K562 (cell line): ENCODE data around the gene FAM227B. TPM values are rescaled to one million over a fixed set of nuclear protein-coding genes. Genes with fewer than 3 reads are reported as not detected.

Experiments used
- ATAC-seq: fragments of 200-7000 bp; cut with Tn5 transposase; 3 replicates; pipeline ENCODE4 v1.9.1; 2020; ENCODE audit warnings: moderate library complexity
- BruUV-seq: library from RNA; stranded (reverse); fragments of 400-500 nt; replicated peaks from 2 replicates; lab custom pipeline; 2021; lab: Mats Ljungman, UMichigan
- CTCF ChIA-PET: fragments of 300-600 bp; formaldehyde crosslinking; extraction: SDS; loops from one replicate; lab custom pipeline; 2021; ENCODE audit warnings: low intra/inter-chr PET ratio; lab: Yijun Ruan, JAX
- POLR2A ChIA-PET: fragments of 300-600, 350-650 bp; sonication (Branson Sonifier 250); formaldehyde crosslinking; extraction: SDS; loops from one replicate; lab custom pipeline; 2021; ENCODE audit warnings: antibody characterized with exemption, inconsistent platforms; lab: Yijun Ruan, JAX
- DNase-seq, 4 experiments: peaks; one replicate each; pipeline versions ENCODE4 v3.0.0 to v3.0.0-alpha.2; 2011 to 2018; ENCODE audit warnings: low spot score in 3 of 4, mixed read lengths in 3 of 4; ENCODE audit errors: extremely low read depth in 1 of 4
- FAIRE-seq: peaks from 2 replicates; lab custom pipeline; 2011; peaks lifted over from hg19 to GRCh38; lab: Jason Lieb, UNC
- H2AFZ ChIP-seq: 2 replicates; pipeline ENCODE4 v1.6.0; 2011; ENCODE audit warnings: low read depth, low read length, control low read depth, inconsistent platforms
- H3K27ac ChIP-seq: fragments of 200-600 bp; 3 replicates; pipeline ENCODE4 v1.8.0; 2011; ENCODE audit warnings: low read depth, mild to moderate bottlenecking, control low read depth, inconsistent platforms, low read length, moderate library complexity, mixed read lengths; ENCODE audit errors: extremely low read depth
- H3K27me3 ChIP-seq, 2 experiments: fragments of 300-600 bp in 1 of 2; 2 replicates in 1 of 2; 3 replicates in 1 of 2; pipeline versions ENCODE4 v1.6.0 to v1.8.0; 2011; ENCODE audit warnings: inconsistent platforms in 2 of 2, low read length in 2 of 2, mild to moderate bottlenecking in 1 of 2, mixed read lengths in 1 of 2, moderate library complexity in 1 of 2; ENCODE audit not compliant: control insufficient read depth in 2 of 2, insufficient read depth in 2 of 2
- H3K36me3 ChIP-seq: fragments of 300-600 bp; 3 replicates; pipeline ENCODE4 v1.8.0; 2011; ENCODE audit warnings: mild to moderate bottlenecking, low read length, inconsistent platforms; ENCODE audit not compliant: control insufficient read depth, insufficient read depth
- H3K4me1 ChIP-seq, 2 experiments: fragments of 200-600 bp in 1 of 2; replicated peaks in 1 of 2; 2 replicates in 1 of 2; 3 replicates in 1 of 2; pipeline versions ENCODE4 v1.5.1 to v1.8.0; 2011; ENCODE audit warnings: inconsistent platforms in 2 of 2, low read length in 2 of 2, mild to moderate bottlenecking in 1 of 2, mixed read lengths in 1 of 2, moderate library complexity in 1 of 2; ENCODE audit not compliant: control insufficient read depth in 2 of 2, insufficient read depth in 2 of 2
- H3K4me2 ChIP-seq: 2 replicates; pipeline ENCODE4 v1.6.1; 2011; ENCODE audit warnings: low read length, control low read depth, inconsistent platforms, mixed read lengths; ENCODE audit not compliant: insufficient read depth
- H3K4me3 ChIP-seq: fragments of 200-600 bp; sonication (generic), shearing (Covaris generic); 2 replicates; pipeline ENCODE4 v1.5.1; 2016; ENCODE audit warnings: control low read depth, inconsistent platforms
- H3K79me2 ChIP-seq: fragments of 200-600 bp; 3 replicates; pipeline ENCODE4 v1.8.0; 2011; ENCODE audit warnings: low read length, inconsistent platforms; ENCODE audit not compliant: control insufficient read depth, insufficient read depth
- H3K9ac ChIP-seq, 2 experiments: 2 replicates each; pipeline versions ENCODE4 v1.6.0 to v1.6.1; 2011; ENCODE audit warnings: low read depth in 2 of 2, low read length in 2 of 2, control low read depth in 1 of 2, inconsistent platforms in 1 of 2, mild to moderate bottlenecking in 1 of 2, mixed read lengths in 1 of 2; ENCODE audit not compliant: insufficient read depth in 1 of 2
- H3K9me1 ChIP-seq: one replicate; pipeline ENCODE4 v1.6.0; 2011; ENCODE audit warnings: inconsistent platforms, mild to moderate bottlenecking, low read length, moderate library complexity; ENCODE audit not compliant: control insufficient read depth, insufficient read depth
- H3K9me3 ChIP-seq: replicated peaks from 2 replicates; pipeline ENCODE4 v1.5.1; 2011; ENCODE audit warnings: low read depth, low read length, inconsistent platforms; ENCODE audit not compliant: control insufficient read depth, insufficient read depth
- H4K20me1 ChIP-seq: replicated peaks from 2 replicates; pipeline ENCODE4 v1.6.1; 2011; ENCODE audit warnings: low read length, inconsistent platforms, mixed read lengths; ENCODE audit not compliant: control insufficient read depth, insufficient read depth
- DNMT1 ChIP-seq: fragments of 450-650 bp; IDR thresholded peaks from 2 replicates; pipeline ENCODE4 v1.6.1; 2016; ENCODE audit warnings: antibody characterized with exemption, mild to moderate bottlenecking
- EP400 ChIP-seq: fragments of 450-650 bp; IDR thresholded peaks from 2 replicates; pipeline ENCODE4 v1.6.1; 2017; ENCODE audit warnings: antibody characterized with exemption, mild to moderate bottlenecking, moderate library complexity
- NR4A1 ChIP-seq, 2 experiments: fragments of 250-450 bp in 1 of 2; fragments of 450-650 bp in 1 of 2; sonication (Bioruptor Pico) in 1 of 2; IDR thresholded peaks; 2 replicates each; pipeline versions ENCODE4 v1.4.0 to v1.6.1; 2016 to 2020; ENCODE audit warnings: mild to moderate bottlenecking in 2 of 2, missing compliant biosample characterization in 1 of 2, missing genetic modification characterization in 1 of 2, moderate library complexity in 1 of 2
- TGIF2 ChIP-seq: sonication (generic); formaldehyde crosslinking; IDR thresholded peaks from 2 replicates; pipeline ENCODE4 v1.8.1; 2022; ENCODE audit warnings: mild to moderate bottlenecking, missing genetic modification reagents, moderate library complexity
- TRIM24 ChIP-seq, 2 experiments: fragments of 450-650 bp; IDR thresholded peaks; 2 replicates each; pipeline ENCODE4 v1.6.1; 2016
- TSHZ1 ChIP-seq: fragments of 250-450 bp; sonication (Bioruptor Pico); IDR thresholded peaks from 2 replicates; pipeline ENCODE4 v1.4.0; 2020; ENCODE audit warnings: mild to moderate bottlenecking, moderate library complexity
- ZBTB40 ChIP-seq, 2 experiments: fragments of 450-650 bp in 1 of 2; sonication (generic) in 1 of 2; formaldehyde crosslinking in 1 of 2; IDR thresholded peaks; 2 replicates each; pipeline versions ENCODE4 v1.7.1 to v1.9.0; 2016 to 2022; ENCODE audit warnings: inconsistent platforms in 1 of 2, mild to moderate bottlenecking in 1 of 2, missing genetic modification reagents in 1 of 2
- ZNF699 ChIP-seq: fragments of 250-450 bp; sonication (Bioruptor Pico); IDR thresholded peaks from 2 replicates; pipeline ENCODE4 v1.8.0; 2021; ENCODE audit warnings: mild to moderate bottlenecking, moderate library complexity; ENCODE audit not compliant: insufficient replicate concordance
- in situ Hi-C: fragments of 300-500 bp; cut with MboI; formaldehyde crosslinking; loops from 4 replicates; pipeline ENCODE4 v1.15.0; 2018; ENCODE audit warnings: inconsistent platforms, mixed read lengths
- intact Hi-C: fragments of 100-400 bp; cut with micrococcal nuclease; formaldehyde crosslinking; loops from 2 replicates; pipeline ENCODE4 v1.14.2; 2022
- polyA plus RNA-seq, 8 experiments: library from polyadenylated mRNA; depleted of rRNA in 4 of 8; stranded (reverse) in 5 of 8; unstranded in 3 of 8; fragments of >200 nt; fragmentation: Nextera tagmentation in 2 of 8; fragmentation: Illumina TruSeq in 1 of 8; extraction: Ambion mirVana in 2 of 8; extraction: Trizol in 1 of 8; gene quantifications; 2 replicates each; pipeline versions ENCODE4 v1.2.1 to v1.2.3, GENCODE V29; 2011 to 2014; ENCODE audit warnings: inconsistent platforms in 1 of 8, missing spikeins in 1 of 8
- total RNA-seq, 7 experiments: library from RNA; depleted of rRNA in 6 of 7; stranded (reverse); fragments of >200 nt in 6 of 7; fragmentation: Illumina TruSeq in 2 of 7; extraction: Trizol in 2 of 7; gene quantifications; 2 replicates each; pipeline versions ENCODE4 v1.2.1 to v1.2.3, GENCODE V29; 2011 to 2021; ENCODE audit warnings: low replicate concordance in 1 of 7
- TF ChIP-seq, protein P1 (sequence below): fragments of 250-450 bp; sonication (Bioruptor Pico); IDR thresholded peaks from 2 replicates; pipeline ENCODE4 v1.8.0; 2021; ENCODE audit warnings: moderate library complexity, mild to moderate bottlenecking, inconsistent platforms

Gene FAM227B
- total and polyA plus RNA-seq, 9 of the 15 experiments (the other 6 are each of a cell fraction or from before 2014, with no cell fraction given) = 5.1 to 12.5 (median 11.2) TPM

GRCh38 chr15:49589030-49589429 lies 31.6 kb downstream of the FAM227B start:
- no TSS peak for BruUV-seq
- H3K79me2 ChIP-seq = no peaks in the 10 kb centered on the region
- intact Hi-C loops = no loop called here
- TF ChIP-seq DNMT1 = no peak
- no peak for TF ChIP-seq ZNF699 (CRISPR knock-in tag)
- no peak for TF ChIP-seq TRIM24 (IDR thresholded peaks at IDR 0.05)
- no peak for TF ChIP-seq TGIF2 (CRISPR knock-in tag)
- TF ChIP-seq NR4A1 (CRISPR knock-in tag; IDR thresholded peaks at IDR 0.05) = no peak
- no peak for TF ChIP-seq NR4A1 (tag; IDR thresholded peaks at IDR 0.05)
- TF ChIP-seq, protein P1, sequence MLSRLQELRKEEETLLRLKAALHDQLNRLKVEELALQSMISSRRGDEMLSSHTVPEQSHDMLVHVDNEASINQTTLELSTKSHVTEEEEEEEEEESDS (CRISPR knock-in tag) = no peak
- no peak for TF ChIP-seq EP400
- TF ChIP-seq ZBTB40 (IDR thresholded peaks at IDR 0.05) = no peak
- no peak for TF ChIP-seq ZBTB40 (CRISPR knock-in tag; IDR thresholded peaks at IDR 0.05)
- no peak for TF ChIP-seq TSHZ1 (CRISPR knock-in tag)

More at GRCh38 chr15:49589030-49589429, 31.6 kb downstream of the FAM227B start:
- ChIA-PET POLR2A (interaction anchor here (0.5 kb wide), 1 partner anchor 208 kb away, joined by 4 read pairs; no protein-coding TSS in a partner anchor), CTCF (no interaction called here)
- Histone ChIP-seq H2AFZ (no peak overlapping the region), H3K9ac (no peak overlapping the region), H3K27me3 (no peaks in the 10 kb centered on the region), H3K4me3 (no peak overlapping the region), H3K4me2 (no peak overlapping the region), H3K9me1 (no peaks in the 10 kb centered on the region), H3K4me1 (no peaks in the 10 kb centered on the region; a peak in 1 of 5 replicates), H3K9me3 (no peaks in the 10 kb centered on the region), H3K36me3 (no peaks in the 10 kb centered on the region), H3K27ac (no peak overlapping the region), H4K20me1 (no peaks in the 10 kb centered on the region)
- FAIRE-seq (no peak), ATAC-seq (no peak), DNase-seq (no peak)
- in situ Hi-C loops = no loop called here
